CD14-positive monocyte (primary cell): ENCODE measurements around the gene PSME3. TPM values are rescaled to one million over a fixed set of nuclear protein-coding genes. Genes with fewer than 3 reads are reported as not detected.
"Not testable (repeated sequence)": the region's sequence is repeated elsewhere in the genome, so short reads cannot be mapped to it uniquely, and the experiment has no call there.

ENCODE experiments used
- DNase-seq, 3 donors: peaks; one replicate each; pipeline ENCODE4 v3.0.0-alpha.2; 2011 to 2022
- H2AFZ ChIP-seq: 2 replicates; pipeline ENCODE4 v1.6.0; 2012; ENCODE audit warnings: mild to moderate bottlenecking, low read depth, low read length, inconsistent platforms; ENCODE audit not compliant: insufficient read depth, poor library complexity, severe bottlenecking
- H3K27ac ChIP-seq, 2 donors: 1 replicate in 1 of 2; 2 replicates in 1 of 2; pipeline ENCODE4 v1.5.1; 2012 to 2013; ENCODE audit warnings: low read length in 2 of 2, control low read depth in 1 of 2, inconsistent platforms in 1 of 2, low read depth in 1 of 2, mild to moderate bottlenecking in 1 of 2
- H3K27me3 ChIP-seq, 2 donors: one replicate each; pipeline versions ENCODE4 v1.6.0 to v1.6.1; 2011 to 2013; ENCODE audit warnings: low read length in 2 of 2; ENCODE audit not compliant: control insufficient read depth in 2 of 2, insufficient read depth in 2 of 2
- H3K36me3 ChIP-seq, 2 donors: replicated peaks in 1 of 2; 1 replicate in 1 of 2; 2 replicates in 1 of 2; pipeline versions ENCODE4 v1.5.1 to v1.6.1; 2012 to 2013; ENCODE audit warnings: low read length in 2 of 2, control low read depth in 1 of 2, inconsistent platforms in 1 of 2, mild to moderate bottlenecking in 1 of 2; ENCODE audit not compliant: insufficient read depth in 2 of 2, control insufficient read depth in 1 of 2
- H3K4me1 ChIP-seq, 2 donors: 1 replicate in 1 of 2; 2 replicates in 1 of 2; pipeline versions ENCODE4 v1.5.1 to v1.6.1; 2012 to 2013; ENCODE audit warnings: low read length in 2 of 2, control low read depth in 1 of 2, inconsistent platforms in 1 of 2, mild to moderate bottlenecking in 1 of 2, moderate library complexity in 1 of 2; ENCODE audit not compliant: insufficient read depth in 2 of 2, control insufficient read depth in 1 of 2
- H3K4me2 ChIP-seq: replicated peaks from 2 replicates; pipeline ENCODE3; 2012; ENCODE audit warnings: low read length, moderate library complexity, mild to moderate bottlenecking; ENCODE audit not compliant: poor library complexity, severe bottlenecking; ENCODE audit errors: extremely low read depth
- H3K4me3 ChIP-seq, 3 experiments: fragments of 200-600 bp in 1 of 3; sonication (generic) in 1 of 3; replicated peaks in 1 of 3; 1 replicate in 2 of 3; 2 replicates in 1 of 3; pipeline ENCODE4 v1.5.1; 2011 to 2013; ENCODE audit warnings: low read length in 3 of 3, mild to moderate bottlenecking in 3 of 3, control low read depth in 2 of 3, low read depth in 2 of 3, inconsistent platforms in 1 of 3, moderate library complexity in 1 of 3
- H3K79me2 ChIP-seq: 2 replicates; pipeline ENCODE4 v1.6.0; 2012; ENCODE audit warnings: mild to moderate bottlenecking, control low read depth, inconsistent platforms, low read length, moderate library complexity; ENCODE audit not compliant: insufficient read depth
- H3K9ac ChIP-seq: 2 replicates; pipeline ENCODE4 v1.6.0; 2017; ENCODE audit warnings: low read length, mild to moderate bottlenecking; ENCODE audit not compliant: insufficient read depth, poor library complexity, severe bottlenecking
- H3K9me3 ChIP-seq, 2 donors: replicated peaks in 1 of 2; 1 replicate in 1 of 2; 2 replicates in 1 of 2; pipeline versions ENCODE4 v1.5.1 to v1.6.1; 2012 to 2013; ENCODE audit warnings: low read length in 2 of 2, control low read depth in 1 of 2; ENCODE audit not compliant: control insufficient read depth in 1 of 2, insufficient read depth in 1 of 2
- H4K20me1 ChIP-seq: 2 replicates; pipeline ENCODE4 v1.6.0; 2012; ENCODE audit warnings: mild to moderate bottlenecking, low read length, control low read depth, moderate library complexity; ENCODE audit not compliant: insufficient read depth
- H3K27ac Mint-ChIP-seq, 7 donors: one replicate each; pipeline ENCODE4 v1.8.0; 2020; ENCODE audit warnings: mild to moderate bottlenecking in 7 of 7, mixed read lengths in 7 of 7, moderate library complexity in 6 of 7, inconsistent platforms in 2 of 7
- H3K27me3 Mint-ChIP-seq, 3 donors: one replicate each; pipeline ENCODE4 v1.8.0; 2021 to 2022; ENCODE audit warnings: low read depth in 3 of 3, mild to moderate bottlenecking in 3 of 3, mixed read lengths in 3 of 3, moderate library complexity in 3 of 3, inconsistent platforms in 1 of 3
- H3K36me3 Mint-ChIP-seq, 2 donors: one replicate each; pipeline ENCODE4 v1.8.0; 2020; ENCODE audit warnings: mixed read lengths in 2 of 2, inconsistent platforms in 1 of 2, mild to moderate bottlenecking in 1 of 2
- H3K4me1 Mint-ChIP-seq: one replicate; pipeline ENCODE4 v1.8.0; 2020; ENCODE audit warnings: mild to moderate bottlenecking, mixed read lengths
- H3K4me3 Mint-ChIP-seq, 2 donors: one replicate each; pipeline ENCODE4 v1.8.0; 2020; ENCODE audit warnings: mild to moderate bottlenecking in 2 of 2, mixed read lengths in 2 of 2, moderate library complexity in 1 of 2
- H3K9me3 Mint-ChIP-seq, 7 donors: one replicate each; pipeline ENCODE4 v1.8.0; 2020 to 2022; ENCODE audit warnings: mixed read lengths in 7 of 7, mild to moderate bottlenecking in 6 of 7, moderate library complexity in 6 of 7, inconsistent platforms in 2 of 7
- CTCF ChIP-seq: fragments of 200-600 bp; IDR thresholded peaks from one replicate; pipeline ENCODE4 v1.8.0; 2022; ENCODE audit warnings: antibody characterized with exemption, mild to moderate bottlenecking
- WGBS: methylation state at CpG from one replicate; pipeline ENCODE4 v1.1.5; 2013; ENCODE audit warnings: missing lambda C conversion rate; ENCODE audit not compliant: insufficient coverage; 5-methylcytosine and 5-hydroxymethylcytosine counted together
- intact Hi-C, 2 donors: fragments of 100-400 bp; cut with micrococcal nuclease; formaldehyde crosslinking; loops; one replicate each; pipeline versions ENCODE4 v1.15.0 to v1.15.1; 2023
- polyA plus RNA-seq, 3 donors: library from polyadenylated mRNA; depleted of rRNA in 1 of 3; unstranded in 2 of 3; stranded (reverse) in 1 of 3; fragments of 300-500 nt in 2 of 3; fragments of >200 nt in 1 of 3; fragmentation: Illumina TruSeq in 2 of 3; gene quantifications; 1 replicate in 2 of 3; 2 replicates in 1 of 3; pipeline ENCODE4 v1.2.3, GENCODE V29; 2012 to 2021

PSME3 gene
- polyA plus RNA-seq, 3 donors: 61.9 to 137 (median 124) TPM

- peaks cover 0 to 5% (median 2%) of the 10 kb centered on the region in 3 donors for H3K27me3 Mint-ChIP-seq
- no peak overlapping the region for H3K4me2 ChIP-seq
- H2AFZ ChIP-seq: peak overlapping the region; percentile 35
- H3K4me1 ChIP-seq: peaks cover 0 to 8% of the 10 kb centered on the region in 2 donors
- WGBS: 74% methylated on average over 4 of the region's 8 CpGs
- H3K36me3 ChIP-seq: no peaks in the 10 kb centered on the region
- DNase-seq: peak; percentile 48 to 59 (median 50)
- no peak overlapping the region for H3K27ac ChIP-seq
- no peaks in the 10 kb centered on the region for H3K27me3 ChIP-seq
- no peaks in the 10 kb centered on the region for H3K36me3 Mint-ChIP-seq
- TF ChIP-seq CTCF: no peak
- no peaks in the 10 kb centered on the region for H3K79me2 ChIP-seq
- peaks cover 0 to 1% (median 0%) of the 10 kb centered on the region in 7 donors for H3K9me3 Mint-ChIP-seq
- H3K4me3 ChIP-seq: no peak overlapping the region
- H4K20me1 ChIP-seq: no peaks in the 10 kb centered on the region
- H3K9me3 ChIP-seq: no peaks in the 10 kb centered on the region
- intact Hi-C loops: no loop called here
- H3K27ac Mint-ChIP-seq: peak overlapping the region in 1 of 7 donors; percentile 46
- peaks cover 6% of the 10 kb centered on the region for H3K4me1 Mint-ChIP-seq
- no peak overlapping the region for H3K9ac ChIP-seq
- no peak overlapping the region for H3K4me3 Mint-ChIP-seq
These were observed 21.9 kb downstream of the PSME3 start for GRCh38 chr17:42855048-42855596.

- H3K4me3 Mint-ChIP-seq, H3K4me3 ChIP-seq, intact Hi-C loops, H3K9me3 ChIP-seq, H3K27me3 Mint-ChIP-seq, H3K9ac ChIP-seq, H3K9me3 Mint-ChIP-seq, H3K27ac ChIP-seq, H2AFZ ChIP-seq, H3K4me2 ChIP-seq, H4K20me1 ChIP-seq, H3K36me3 Mint-ChIP-seq, H3K36me3 ChIP-seq, H3K27me3 ChIP-seq, DNase-seq, H3K79me2 ChIP-seq, H3K4me1 ChIP-seq, H3K4me1 Mint-ChIP-seq: not testable (repeated sequence)
- H3K27ac Mint-ChIP-seq: peak overlapping the region in 1 of 7 donors; percentile 73
- 86% methylated on average over 1 of the region's 8 CpGs for WGBS
These were observed 22.9 kb downstream of the PSME3 start for GRCh38 chr17:42856093-42856492.

GRCh38 chr17:42856516-42856915, 23.3 kb downstream of the PSME3 start:
- H3K4me2 ChIP-seq, H3K36me3 Mint-ChIP-seq, H3K4me1 Mint-ChIP-seq: not testable (repeated sequence)

More at GRCh38 chr17:42856516-42856915, 23.3 kb downstream of the PSME3 start:
- H3K27me3 Mint-ChIP-seq, H3K27ac ChIP-seq, H3K27ac Mint-ChIP-seq, intact Hi-C loops, H4K20me1 ChIP-seq, H3K4me3 Mint-ChIP-seq, H3K4me3 ChIP-seq, H2AFZ ChIP-seq, H3K9ac ChIP-seq, H3K79me2 ChIP-seq, H3K9me3 ChIP-seq, H3K36me3 ChIP-seq, H3K4me1 ChIP-seq, DNase-seq, H3K27me3 ChIP-seq, H3K9me3 Mint-ChIP-seq: not testable (repeated sequence)
- WGBS: 98% methylated on average over 5 of the region's 8 CpGs
